GM21526 (cell line): ENCODE measurements around the gene CTXN1.
"Not testable (repeated sequence)": the region's sequence is repeated elsewhere in the genome, so short reads cannot be mapped to it uniquely, and the experiment has no call there.

ENCODE experiments used
- ATAC-seq: cut with Tn5 transposase; IDR thresholded peaks from one replicate; pipeline ENCODE4 v1.9.1; 2021; ENCODE audit warnings: moderate library complexity; ENCODE audit not compliant: unreplicated experiment, low FRiP score

The CTXN1 gene

GRCh38 chr19:7926021-7926726 lies at the start of gene CTXN1:
CTXN1 (minus strand) TSS chr19:7926135; CDS start chr19:7925538, 597 bp downstream.
- ATAC-seq: no peak

DNA sequence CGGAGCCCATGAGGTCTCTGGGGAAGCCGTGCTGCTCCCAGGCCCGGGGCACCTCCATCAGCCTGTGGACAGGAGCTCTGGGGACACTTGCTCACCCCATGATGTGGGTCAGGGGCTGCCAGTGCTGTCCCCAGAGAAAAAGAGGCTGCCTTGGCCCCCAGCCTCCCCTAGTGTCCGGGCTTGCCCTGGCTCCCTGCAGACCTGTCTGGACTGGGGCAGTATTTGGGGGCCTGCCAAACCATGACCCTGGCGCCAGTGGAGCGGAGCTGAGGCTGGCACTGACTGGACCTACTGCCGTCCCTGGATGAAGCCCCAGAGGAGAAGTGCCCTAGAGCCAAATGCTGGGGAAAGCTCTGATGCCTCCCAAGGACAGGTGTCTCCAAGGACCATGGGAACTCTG lies 49.1 kb upstream of the CTXN1 start:
- no peak for ATAC-seq

GRCh38 chr19:7973883-7974282 lies 47.9 kb upstream of the CTXN1 start:
- ATAC-seq: no peak

DNA sequence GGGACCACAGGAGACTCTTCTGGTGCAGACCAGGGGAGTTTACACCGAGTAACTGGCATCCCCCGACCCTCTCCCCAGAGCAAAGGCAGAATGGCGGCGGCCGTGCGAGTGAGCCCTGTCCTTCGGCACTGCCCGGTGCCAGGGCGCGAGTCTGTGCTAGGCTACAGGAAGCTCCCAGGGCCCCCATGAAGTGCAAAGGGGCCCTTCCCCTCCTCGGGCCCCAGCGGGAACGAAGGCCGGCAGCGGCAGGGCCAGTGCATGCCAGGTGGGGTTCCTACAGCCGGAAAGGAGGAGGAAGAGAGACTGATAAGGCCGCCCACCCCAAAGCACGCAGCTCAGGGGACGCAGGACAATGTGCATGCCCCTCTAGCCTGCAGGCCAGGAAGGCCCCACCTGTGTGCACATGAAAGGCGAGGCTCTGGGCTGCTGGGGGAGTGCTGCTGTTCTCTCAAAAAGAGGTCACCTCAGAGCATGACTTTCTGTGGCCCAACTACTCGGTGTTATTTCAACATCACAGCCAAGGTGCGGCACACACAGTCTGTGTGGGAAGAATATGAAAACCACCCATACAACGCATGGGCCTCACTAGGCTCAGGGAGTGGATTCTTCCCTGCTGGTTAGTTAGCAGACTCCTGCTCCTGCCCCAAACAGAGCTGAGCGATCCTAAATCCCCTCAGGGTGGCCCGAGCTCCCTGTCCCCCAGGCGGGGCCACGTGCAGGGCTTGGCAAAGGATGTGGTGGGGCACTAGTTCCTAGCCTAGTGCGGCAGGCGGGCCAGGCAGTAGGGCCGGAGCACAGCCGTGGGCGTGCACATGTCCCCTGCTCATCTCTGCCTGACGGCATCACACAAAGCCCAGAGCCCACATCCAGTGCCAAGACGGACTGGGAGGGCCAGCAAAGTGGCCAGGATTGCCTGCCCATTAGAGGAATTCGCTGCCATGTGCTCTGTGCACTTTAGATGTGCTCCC lies 45.9 kb upstream of the CTXN1 start:
- ATAC-seq: no peak

- ATAC-seq: no peak
Observed at GRCh38 chr19:7970716-7971448, 44.9 kb upstream of the CTXN1 start.

- ATAC-seq: no peak
Observed at GRCh38 chr19:7969555-7969939, 43.6 kb upstream of the CTXN1 start.

DNA sequence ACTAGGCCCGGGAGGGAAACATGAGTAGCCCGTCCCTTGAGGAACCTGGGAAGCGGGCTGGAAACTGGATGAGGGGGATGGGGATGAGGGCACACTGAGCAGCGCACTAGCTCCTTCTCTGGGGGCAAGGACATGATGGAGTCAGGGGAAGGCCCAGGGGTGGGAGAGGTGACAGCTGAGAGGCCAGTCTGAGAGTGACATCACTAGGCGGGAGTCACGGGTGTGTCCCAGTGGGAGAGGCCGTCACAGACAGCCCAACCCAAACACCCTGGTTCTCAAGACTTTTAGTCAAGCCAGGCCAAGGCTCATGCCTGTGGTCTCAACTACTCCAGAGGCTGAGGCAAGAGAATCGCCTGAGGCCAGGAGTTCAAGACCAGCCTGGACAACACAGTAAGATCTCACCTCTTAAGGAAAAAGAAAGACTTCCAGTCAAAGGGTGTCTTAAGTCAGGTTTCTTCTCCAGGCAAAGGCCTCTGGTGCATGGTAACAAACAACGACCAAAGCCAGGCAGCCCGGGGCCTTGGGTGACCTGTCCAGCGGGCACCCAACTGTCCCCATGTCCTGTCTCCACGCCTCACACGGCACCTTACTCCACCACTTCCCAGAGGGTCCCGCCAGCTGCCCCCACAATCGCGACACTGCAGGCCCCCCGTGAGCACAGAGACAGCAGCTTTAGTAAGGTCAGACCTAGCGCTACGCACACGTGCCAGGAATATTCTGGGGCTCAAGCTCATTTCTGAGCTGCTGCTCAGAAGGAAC lies 43.0 kb upstream of the CTXN1 start:
- no peak for ATAC-seq

- no peak for ATAC-seq
Observed at GRCh38 chr19:7968008-7968795, 42.3 kb upstream of the CTXN1 start.

DNA sequence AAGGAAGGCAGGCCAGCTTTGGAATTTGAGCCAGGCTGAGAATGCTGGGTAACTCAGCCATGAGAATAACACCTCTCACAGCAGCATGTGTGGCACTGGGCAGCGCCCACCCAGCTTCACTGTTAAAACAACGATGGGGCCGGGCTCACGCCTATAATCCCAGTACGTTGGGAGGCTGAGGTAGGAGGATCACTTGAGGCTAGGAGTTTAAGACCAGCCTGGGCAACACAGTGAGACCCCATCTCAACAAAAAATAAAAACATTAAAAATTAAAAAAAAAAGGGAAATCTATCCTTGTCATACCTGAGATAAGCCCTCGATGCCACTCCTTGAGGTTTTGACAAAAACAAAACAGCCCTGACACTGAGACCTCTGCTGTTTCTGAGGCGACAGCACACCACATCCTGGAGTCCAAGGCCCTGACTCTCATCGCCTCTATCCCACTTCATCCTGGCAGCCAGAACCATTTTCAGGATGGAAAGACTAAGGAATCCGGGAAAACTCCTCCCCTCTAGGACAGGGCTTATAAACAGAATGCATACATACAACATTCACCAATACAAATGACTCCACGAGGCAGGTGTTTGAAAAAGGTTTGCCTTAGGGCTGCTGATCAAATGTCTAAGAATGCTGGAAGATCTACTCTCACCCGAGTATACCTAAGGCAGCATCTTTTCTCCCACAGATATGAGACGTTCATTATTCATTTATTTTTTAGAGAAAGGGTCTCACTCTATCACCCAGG lies 40.2 kb upstream of the CTXN1 start:
- ATAC-seq: no peak

GRCh38 chr19:7965259-7965841 lies 39.4 kb upstream of the CTXN1 start:
- ATAC-seq: no peak

DNA sequence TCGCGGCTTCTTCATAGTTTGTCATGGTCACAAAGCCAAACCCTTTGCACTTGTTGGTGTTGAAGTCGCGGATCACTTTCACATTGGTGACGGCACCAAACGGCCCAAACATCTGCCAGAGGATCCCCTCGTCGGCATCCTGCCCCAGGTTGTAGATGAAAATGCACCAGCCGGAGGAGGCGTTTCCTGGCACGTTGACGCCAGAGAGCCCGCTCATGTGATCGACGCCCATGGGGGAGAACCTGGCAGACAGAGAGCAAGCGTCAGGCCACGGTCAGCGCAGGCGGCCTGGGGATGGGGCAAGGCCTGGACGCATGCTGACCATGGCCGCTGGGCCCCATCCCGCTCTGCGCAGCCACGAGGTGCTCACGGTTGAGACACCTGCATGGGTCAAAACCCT lies 37.6 kb upstream of the CTXN1 start:
- no peak for ATAC-seq

- ATAC-seq: no peak
Observed at GRCh38 chr19:7962644-7963268, 36.8 kb upstream of the CTXN1 start.

DNA sequence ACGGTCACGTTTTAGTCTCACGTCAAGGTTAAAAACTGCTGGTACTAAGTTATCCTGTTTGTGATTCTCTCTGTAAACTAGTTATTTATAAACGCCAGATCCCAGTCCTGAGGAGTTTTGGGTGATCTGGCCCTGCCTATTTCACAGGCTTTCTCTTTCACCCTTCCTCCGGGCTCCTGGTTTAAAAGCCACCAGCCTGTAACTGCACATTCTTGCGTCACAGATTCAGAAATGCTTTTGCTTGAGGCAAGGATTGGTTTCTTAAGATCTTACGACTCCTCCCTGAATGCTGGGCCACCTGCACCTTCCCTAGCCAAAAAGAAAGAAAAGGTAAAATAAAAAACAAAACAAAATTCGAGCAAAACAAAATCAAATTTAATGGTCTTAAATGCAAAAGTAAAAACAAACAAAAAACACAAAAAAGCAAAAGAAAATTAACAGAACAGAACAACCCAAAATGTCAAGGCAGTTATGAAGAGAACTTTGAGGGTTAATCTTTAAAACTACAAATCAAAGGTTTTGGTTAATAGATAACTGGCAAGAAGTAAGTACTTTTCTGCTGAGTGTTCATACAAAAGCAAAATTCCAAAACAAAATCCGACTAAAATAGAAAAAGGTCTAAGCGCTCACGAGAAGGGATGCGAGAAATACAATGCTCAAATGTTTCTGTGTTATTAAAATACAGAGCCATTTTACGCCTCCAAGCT lies 36.1 kb upstream of the CTXN1 start:
- no peak for ATAC-seq

- not testable (repeated sequence) for ATAC-seq
Observed at GRCh38 chr19:7961082-7961481, 35.1 kb upstream of the CTXN1 start.

GRCh38 chr19:7959211-7959610 lies 33.3 kb upstream of the CTXN1 start:
- ATAC-seq: no peak

GRCh38 chr19:7955696-7956095 lies 29.8 kb upstream of the CTXN1 start:
- no peak for ATAC-seq

DNA sequence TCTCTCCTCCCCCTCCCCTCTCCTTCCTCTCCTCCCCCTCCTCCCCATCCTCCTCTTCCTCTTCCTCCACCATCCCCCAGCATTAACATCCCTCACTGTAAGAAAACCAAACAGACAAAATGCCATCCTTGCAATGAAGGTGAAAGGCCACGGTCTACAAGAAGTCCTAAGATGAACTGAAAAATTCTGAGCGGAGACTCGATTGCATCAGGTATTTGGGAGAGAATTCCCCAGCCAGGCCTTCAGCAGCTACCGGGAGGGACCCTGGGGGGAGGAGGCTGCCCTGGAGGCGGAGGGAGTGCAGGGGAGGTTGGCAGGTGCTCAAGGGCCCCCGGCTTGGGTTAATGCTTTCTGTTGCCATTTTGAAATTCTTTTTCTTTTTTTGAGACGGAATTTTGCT lies 27.6 kb upstream of the CTXN1 start:
- no peak for ATAC-seq
